ENCODE measurements around the gene MACO1. TPM values are rescaled to one million over a fixed set of nuclear protein-coding genes. Genes with fewer than 3 reads are reported as not detected.

MACO1 gene
- total RNA-seq, 1 donor from 2014 or later = 7.9 TPM

GRCh38 chr1:25513666-25514065 lies 83.0 kb downstream of the MACO1 start:
- no peak for TF ChIP-seq CTCF (conservative IDR thresholded peaks at IDR 0.05; ENCODE audit: low read depth, low read length)
- DNase-seq (ENCODE audit: low read depth) = no peak

GRCh38 chr1:25515033-25515432 lies 84.3 kb downstream of the MACO1 start:
- no peak for TF ChIP-seq CTCF (conservative IDR thresholded peaks at IDR 0.05; ENCODE audit: low read depth, low read length)
- no peak overlapping the region for H3K4me3 ChIP-seq (ENCODE audit: low read depth, low read length)
- no peak for DNase-seq (ENCODE audit: low read depth)

More at GRCh38 chr1:25513666-25514065, 83.0 kb downstream of the MACO1 start:
- H3K4me3 ChIP-seq (ENCODE audit: low read depth, low read length) = no peak overlapping the region

GRCh38 chr1:25516686-25517085 lies 86.0 kb downstream of the MACO1 start:
- no peak for DNase-seq (ENCODE audit: low read depth)

GRCh38 chr1:25517476-25518394 lies 87.0 kb downstream of the MACO1 start:
- no peak for TF ChIP-seq CTCF (conservative IDR thresholded peaks at IDR 0.05; ENCODE audit: low read depth, low read length)
- DNase-seq (ENCODE audit: low read depth) = no peak
- H3K4me3 ChIP-seq (ENCODE audit: low read depth, low read length) = no peak overlapping the region

More at GRCh38 chr1:25516686-25517085, 86.0 kb downstream of the MACO1 start:
- no peak for TF ChIP-seq CTCF (conservative IDR thresholded peaks at IDR 0.05; ENCODE audit: low read depth, low read length)
- no peak overlapping the region for H3K4me3 ChIP-seq (ENCODE audit: low read depth, low read length)

- DNase-seq (ENCODE audit: low read depth) = peak; percentile 59
Measured at GRCh38 chr1:25519624-25520023, 88.9 kb downstream of the MACO1 start.

GRCh38 chr1:25520446-25521061 lies 89.9 kb downstream of the MACO1 start:
- H3K4me3 ChIP-seq (ENCODE audit: low read depth, low read length) = no peak overlapping the region
- TF ChIP-seq CTCF (conservative IDR thresholded peaks at IDR 0.05; ENCODE audit: low read depth, low read length) = peak; percentile 86
- DNase-seq (ENCODE audit: low read depth) = no peak

More at GRCh38 chr1:25519624-25520023, 88.9 kb downstream of the MACO1 start:
- TF ChIP-seq CTCF (conservative IDR thresholded peaks at IDR 0.05; ENCODE audit: low read depth, low read length) = no peak
- H3K4me3 ChIP-seq (ENCODE audit: low read depth, low read length) = no peak overlapping the region

All from epithelial cell of proximal tubule (primary cell).